Esophagus muscularis mucosa (tissue), 4 donors: ENCODE data around the gene FLACC1.
A peak's percentile ranks its signal among the peaks of the same experiment; 100 is the strongest.

ENCODE experiments used
- EP300 ChIP-seq: sonication (generic); formaldehyde crosslinking; IDR thresholded peaks from one replicate; pipeline ENCODE4 v1.6.1; 2017; ENCODE audit warnings: antibody characterized with exemption
- POLR2A ChIP-seq: fragments of 450-650 bp; IDR thresholded peaks from one replicate; pipeline ENCODE4 v1.6.1; 2017; ENCODE audit warnings: antibody characterized with exemption, moderate library complexity, mild to moderate bottlenecking, low read depth
- POLR2AphosphoS5 ChIP-seq, 2 donors: sonication (generic); formaldehyde crosslinking; IDR thresholded peaks; one replicate each; pipeline ENCODE4 v1.6.1; 2017; ENCODE audit warnings: antibody characterized with exemption in 2 of 2
- TF ChIP-seq, protein P1 (sequence below), 3 experiments: fragments of 200-600 bp in 2 of 3; fragments of 450-650 bp in 1 of 3; sonication (generic) in 2 of 3; IDR thresholded peaks; one replicate each; pipeline ENCODE4 v1.5.1; 2017 to 2019; ENCODE audit warnings: antibody characterized with exemption in 3 of 3, mild to moderate bottlenecking in 2 of 3, moderate library complexity in 1 of 3

DNA sequence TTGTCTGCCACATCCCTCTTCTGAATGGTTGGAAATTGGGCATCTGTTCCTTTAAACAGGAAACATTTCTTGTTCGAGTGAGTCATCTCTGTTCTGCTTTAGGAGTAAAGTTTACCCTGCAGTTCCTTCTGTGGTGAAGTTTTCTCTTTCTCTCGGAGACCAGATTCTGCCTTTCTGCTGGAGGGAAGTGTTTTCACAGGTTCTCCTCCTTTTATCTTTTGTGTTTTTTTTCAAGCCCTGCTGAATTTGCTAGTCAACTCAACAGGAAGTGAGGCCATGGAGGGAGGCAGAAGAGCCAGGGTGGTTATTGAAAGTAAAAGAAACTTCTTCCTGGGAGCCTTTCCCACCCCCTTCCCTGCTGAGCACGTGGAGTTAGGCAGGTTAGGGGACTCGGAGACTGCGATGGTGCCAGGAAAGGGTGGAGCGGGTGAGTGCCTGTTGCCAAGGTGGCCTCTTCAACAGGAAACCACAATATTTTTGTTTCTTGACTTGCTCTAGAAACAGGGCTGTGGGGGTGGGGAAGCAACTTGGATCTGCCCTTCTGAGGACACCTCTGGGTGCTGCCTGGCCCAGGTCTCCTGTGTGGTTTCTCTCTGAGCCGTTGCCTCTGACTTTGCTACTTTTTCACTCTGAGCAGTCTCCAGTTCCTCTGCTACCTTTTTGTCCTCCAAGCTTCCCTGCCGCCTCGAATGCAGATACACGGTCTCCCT lies 99.0 kb downstream of the FLACC1 start:
- TF ChIP-seq, protein P1, sequence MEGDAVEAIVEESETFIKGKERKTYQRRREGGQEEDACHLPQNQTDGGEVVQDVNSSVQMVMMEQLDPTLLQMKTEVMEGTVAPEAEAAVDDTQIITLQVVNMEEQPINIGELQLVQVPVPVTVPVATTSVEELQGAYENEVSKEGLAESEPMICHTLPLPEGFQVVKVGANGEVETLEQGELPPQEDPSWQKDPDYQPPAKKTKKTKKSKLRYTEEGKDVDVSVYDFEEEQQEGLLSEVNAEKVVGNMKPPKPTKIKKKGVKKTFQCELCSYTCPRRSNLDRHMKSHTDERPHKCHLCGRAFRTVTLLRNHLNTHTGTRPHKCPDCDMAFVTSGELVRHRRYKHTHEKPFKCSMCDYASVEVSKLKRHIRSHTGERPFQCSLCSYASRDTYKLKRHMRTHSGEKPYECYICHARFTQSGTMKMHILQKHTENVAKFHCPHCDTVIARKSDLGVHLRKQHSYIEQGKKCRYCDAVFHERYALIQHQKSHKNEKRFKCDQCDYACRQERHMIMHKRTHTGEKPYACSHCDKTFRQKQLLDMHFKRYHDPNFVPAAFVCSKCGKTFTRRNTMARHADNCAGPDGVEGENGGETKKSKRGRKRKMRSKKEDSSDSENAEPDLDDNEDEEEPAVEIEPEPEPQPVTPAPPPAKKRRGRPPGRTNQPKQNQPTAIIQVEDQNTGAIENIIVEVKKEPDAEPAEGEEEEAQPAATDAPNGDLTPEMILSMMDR (IDR thresholded peaks at IDR 0.05) = peak in 1 of 3 experiments; percentile 12
- TF ChIP-seq POLR2A = peak; percentile 17
- peak in 1 of 2 donors; percentile 55 for TF ChIP-seq POLR2AphosphoS5 (IDR thresholded peaks at IDR 0.05)
- no peak for TF ChIP-seq EP300
